Measurements from ENCODE around the gene FRS2. TPM values are rescaled to one million over a fixed set of nuclear protein-coding genes. Genes with fewer than 3 reads are reported as not detected.

FRS2 gene
- total and polyA plus RNA-seq, 10 of the 15 experiments (the other 5 are each of a cell fraction or from before 2014, with no cell fraction given), result 1.1 to 13.1 (median 5.9) TPM

GRCh38 chr12:69456239-69456638 lies 13.9 kb upstream of the FRS2 start:
- no peaks in the 10 kb centered on the region for H3K4me1 ChIP-seq (ENCODE audit: control insufficient read depth, insufficient read depth, low read length)
- H3K4me2 ChIP-seq (ENCODE audit: control insufficient read depth, insufficient read depth), result no peak overlapping the region
- no peaks in the 10 kb centered on the region for H3K27me3 ChIP-seq (replicated peaks in 1 of 2; ENCODE audit: control insufficient read depth in 2 of 2, insufficient read depth in 2 of 2, low read length in 1 of 2)
- H3K9ac ChIP-seq (ENCODE audit: control insufficient read depth, insufficient read depth, low read length), result no peak overlapping the region
- no peak overlapping the region for H3K4me3 ChIP-seq
- H3K36me3 ChIP-seq (ENCODE audit: control insufficient read depth in 2 of 2, insufficient read depth in 2 of 2, low read length in 1 of 2), result no peaks in the 10 kb centered on the region
- ChIA-PET RAD21 (ENCODE audit: unreplicated experiment) (no interaction called here), SMC1A (ENCODE audit: uncharacterized antibody, unreplicated experiment) (no interaction called here), POLR2A (no interaction called here), CTCF (interaction anchor here (0.6 kb wide), 1 partner anchor 1536 kb away, joined by 3 read pairs; no protein-coding TSS in a partner anchor)
- no peaks in the 10 kb centered on the region; the same call in 2 of the 3 replicates for H3K9me3 ChIP-seq (replicated peaks; ENCODE audit: control insufficient read depth, insufficient read depth, low read length)
- DNase-seq (ENCODE audit: low read depth, low spot score) (no peak), FAIRE-seq (no peak), ATAC-seq (no peak)
- BruUV-seq (replicated peaks), result no TSS peak
- in situ Hi-C loops (cut with MboI), result no loop called here
- TF ChIP-seq NBN (IDR thresholded peaks at IDR 0.05) (no peak), RAD51 (IDR thresholded peaks at IDR 0.05) (no peak), USF1 (IDR thresholded peaks at IDR 0.05; ENCODE audit: borderline replicate concordance, extremely low read length, insufficient read depth, low read depth, low read length) (no peak), ELK1 (IDR thresholded peaks at IDR 0.05; ENCODE audit: low read depth, low read length) (no peak), CREB1 (IDR thresholded peaks at IDR 0.05; ENCODE audit: low read depth) (no peak), RELB (IDR thresholded peaks at IDR 0.05; ENCODE audit: low read depth) (no peak), SMC3 (IDR thresholded peaks at IDR 0.05; ENCODE audit: borderline replicate concordance, low read length) (no peak), RAD21 (IDR thresholded peaks at IDR 0.05; ENCODE audit: insufficient read depth, low read depth, low read length) (no peak), SREBF2 (IDR thresholded peaks at IDR 0.05; ENCODE audit: low read length) (no peak), BMI1 (IDR thresholded peaks at IDR 0.05; ENCODE audit: borderline replicate concordance) (no peak), MYC (IDR thresholded peaks at IDR 0.05; ENCODE audit: insufficient read depth, insufficient read length, insufficient replicate concordance, low read length, severe bottlenecking) (no peak)
- H3K27ac ChIP-seq (ENCODE audit: control insufficient read depth, insufficient read depth), result no peak overlapping the region
- intact Hi-C loops (cut with micrococcal nuclease; ENCODE audit: unreplicated experiment), result no loop called here
- no peaks in the 10 kb centered on the region for H3K79me2 ChIP-seq (ENCODE audit: control insufficient read depth, insufficient read depth, low read length)
- H4K20me1 ChIP-seq (ENCODE audit: control insufficient read depth, insufficient read depth), result no peaks in the 10 kb centered on the region
- no peak overlapping the region for H2AFZ ChIP-seq (ENCODE audit: control insufficient read depth, low read depth, low read length)

All from GM12878 (cell line).